ENCODE results near the gene TMEM139. TPM values are rescaled to one million over a fixed set of nuclear protein-coding genes. Genes with fewer than 3 reads are reported as not detected.
"Not testable (repeated sequence)": the region's sequence is repeated elsewhere in the genome, so short reads cannot be mapped to it uniquely, and the experiment has no call there.

TMEM139 gene
- total RNA-seq, 1 donor from 2014 or later, result 0.20 TPM

- H3K4me1 ChIP-seq (ENCODE audit: insufficient read depth, low read length), result no peaks in the 10 kb centered on the region
- peaks cover 4% of the 10 kb centered on the region for H3K79me2 ChIP-seq (ENCODE audit: insufficient read depth, low read length)
- peak within 1 kb of the TSS; percentile 84 for H3K9ac ChIP-seq (ENCODE audit: low read length)
- H3K4me1 Mint-ChIP-seq (ENCODE audit: low read depth, unreplicated experiment), result peaks cover 4% of the 10 kb centered on the region
- TF ChIP-seq EZH2 (IDR thresholded peaks at IDR 0.05; ENCODE audit: insufficient read depth, low read length) (no peak), CTCF (IDR thresholded peaks at IDR 0.05; ENCODE audit: insufficient read depth, low read depth, low read length) (no peak)
- DNase-seq (ENCODE audit: low read depth) (peak; percentile 46), FAIRE-seq (no peak)
- H3K27me3 ChIP-seq (ENCODE audit: insufficient read depth, low read length), result no peaks in the 10 kb centered on the region
- H3K36me3 ChIP-seq (ENCODE audit: insufficient read depth, low read length), result peaks cover 9% of the 10 kb centered on the region
- no peaks in the 10 kb centered on the region for H3K9me3 Mint-ChIP-seq (ENCODE audit: unreplicated experiment)
- H2AFZ ChIP-seq (ENCODE audit: low read depth, low read length), result peak within 1 kb of the TSS; percentile 93
- peak within 1 kb of the TSS; percentile 93 for H3K4me3 Mint-ChIP-seq (ENCODE audit: unreplicated experiment)
- H3K9me3 ChIP-seq (ENCODE audit: insufficient read depth, low read depth, low read length), result no peaks in the 10 kb centered on the region
- no peaks in the 10 kb centered on the region for H3K36me3 Mint-ChIP-seq (ENCODE audit: low read depth, unreplicated experiment)
- H3K27ac Mint-ChIP-seq (ENCODE audit: unreplicated experiment), result no peak within 1 kb of the TSS
- peak within 1 kb of the TSS; percentile 34 for H3K27ac ChIP-seq (ENCODE audit: low read depth, low read length)
- H3K4me2 ChIP-seq (ENCODE audit: low read length), result peak within 1 kb of the TSS; percentile 95
- H3K27me3 Mint-ChIP-seq (ENCODE audit: low read depth, unreplicated experiment), result no peaks in the 10 kb centered on the region
- peak within 1 kb of the TSS; percentile 83 for H3K4me3 ChIP-seq (ENCODE audit: insufficient read depth, low read depth, low read length)
- no peaks in the 10 kb centered on the region for H4K20me1 ChIP-seq (ENCODE audit: insufficient read depth, low read length)
These were observed 21.2 kb upstream of the TMEM139 start, which contains the start of gene GSTK1 for GRCh38 chr7:143263266-143264195. GSTK1 (plus strand) TSS chr7:143263441; CDS start chr7:143263514, 73 bp downstream.

- H3K27me3 Mint-ChIP-seq (ENCODE audit: low read depth, unreplicated experiment); H3K9me3 Mint-ChIP-seq (ENCODE audit: unreplicated experiment); H3K4me1 ChIP-seq (ENCODE audit: insufficient read depth, low read length); H3K27ac ChIP-seq (ENCODE audit: low read depth, low read length); H4K20me1 ChIP-seq (ENCODE audit: insufficient read depth, low read length); H3K4me1 Mint-ChIP-seq (ENCODE audit: low read depth, unreplicated experiment); FAIRE-seq; H3K36me3 Mint-ChIP-seq (ENCODE audit: low read depth, unreplicated experiment); H3K9me3 ChIP-seq (ENCODE audit: insufficient read depth, low read depth, low read length); H3K27ac Mint-ChIP-seq (ENCODE audit: unreplicated experiment); DNase-seq (ENCODE audit: low read depth); H3K79me2 ChIP-seq (ENCODE audit: insufficient read depth, low read length); H3K27me3 ChIP-seq (ENCODE audit: insufficient read depth, low read length): not testable (repeated sequence)
- H3K9ac ChIP-seq (ENCODE audit: low read length), result peak overlapping the region; percentile 84
- H3K4me3 Mint-ChIP-seq (ENCODE audit: unreplicated experiment), result peak overlapping the region; percentile 93
- peak overlapping the region; percentile 83 for H3K4me3 ChIP-seq (ENCODE audit: insufficient read depth, low read depth, low read length)
- peak overlapping the region; percentile 93 for H2AFZ ChIP-seq (ENCODE audit: low read depth, low read length)
- peaks cover 11% of the 10 kb centered on the region for H3K36me3 ChIP-seq (ENCODE audit: insufficient read depth, low read length)
- peak overlapping the region; percentile 95 for H3K4me2 ChIP-seq (ENCODE audit: low read length)
These were observed 20.6 kb upstream of the TMEM139 start for GRCh38 chr7:143264196-143264568.

- FAIRE-seq (no peak), DNase-seq (ENCODE audit: low read depth) (no peak)
- no peak overlapping the region for H2AFZ ChIP-seq (ENCODE audit: low read depth, low read length)
- Mint-ChIP-seq H3K4me1 (ENCODE audit: low read depth, unreplicated experiment) (peaks cover 4% of the 10 kb centered on the region), H3K36me3 (ENCODE audit: low read depth, unreplicated experiment) (no peaks in the 10 kb centered on the region), H3K9me3 (ENCODE audit: unreplicated experiment) (no peaks in the 10 kb centered on the region), H3K4me3 (ENCODE audit: unreplicated experiment) (peak overlapping the region; percentile 93), H3K27me3 (ENCODE audit: low read depth, unreplicated experiment) (no peaks in the 10 kb centered on the region), H3K27ac (ENCODE audit: unreplicated experiment) (no peak overlapping the region)
- TF ChIP-seq EZH2 (IDR thresholded peaks at IDR 0.05; ENCODE audit: insufficient read depth, low read length) (no peak), CTCF (IDR thresholded peaks at IDR 0.05; ENCODE audit: insufficient read depth, low read depth, low read length) (no peak)
- no peaks in the 10 kb centered on the region for H3K9me3 ChIP-seq (ENCODE audit: insufficient read depth, low read depth, low read length)
- no peak overlapping the region for H3K9ac ChIP-seq (ENCODE audit: low read length)
- no peaks in the 10 kb centered on the region for H3K4me1 ChIP-seq (ENCODE audit: insufficient read depth, low read length)
- no peaks in the 10 kb centered on the region for H3K27me3 ChIP-seq (ENCODE audit: insufficient read depth, low read length)
- H3K36me3 ChIP-seq (ENCODE audit: insufficient read depth, low read length), result peaks cover 11% of the 10 kb centered on the region
- no peak overlapping the region for H3K4me3 ChIP-seq (ENCODE audit: insufficient read depth, low read depth, low read length)
- peaks cover 4% of the 10 kb centered on the region for H3K79me2 ChIP-seq (ENCODE audit: insufficient read depth, low read length)
- peak overlapping the region; percentile 95 for H3K4me2 ChIP-seq (ENCODE audit: low read length)
- H4K20me1 ChIP-seq (ENCODE audit: insufficient read depth, low read length), result no peaks in the 10 kb centered on the region
- no peak overlapping the region for H3K27ac ChIP-seq (ENCODE audit: low read depth, low read length)
These were observed 19.6 kb upstream of the TMEM139 start for GRCh38 chr7:143265017-143265693.

Data from astrocyte (in vitro differentiated cells and primary cell).